Lower leg skin (tissue), 3 donors: ENCODE measurements around the gene SEC24C.

ENCODE experiments used
- CTCF ChIP-seq, 3 donors: fragments of 450-650 bp; IDR thresholded peaks; one replicate each; pipeline ENCODE4 v1.5.1; 2016; ENCODE audit warnings: antibody characterized with exemption in 3 of 3, mild to moderate bottlenecking in 3 of 3, moderate library complexity in 2 of 3
- POLR2A ChIP-seq, 2 donors: fragments of 450-650 bp; IDR thresholded peaks; one replicate each; pipeline ENCODE4 v1.6.1; 2016 to 2017; ENCODE audit warnings: antibody characterized with exemption in 2 of 2, mild to moderate bottlenecking in 1 of 2, moderate library complexity in 1 of 2

DNA sequence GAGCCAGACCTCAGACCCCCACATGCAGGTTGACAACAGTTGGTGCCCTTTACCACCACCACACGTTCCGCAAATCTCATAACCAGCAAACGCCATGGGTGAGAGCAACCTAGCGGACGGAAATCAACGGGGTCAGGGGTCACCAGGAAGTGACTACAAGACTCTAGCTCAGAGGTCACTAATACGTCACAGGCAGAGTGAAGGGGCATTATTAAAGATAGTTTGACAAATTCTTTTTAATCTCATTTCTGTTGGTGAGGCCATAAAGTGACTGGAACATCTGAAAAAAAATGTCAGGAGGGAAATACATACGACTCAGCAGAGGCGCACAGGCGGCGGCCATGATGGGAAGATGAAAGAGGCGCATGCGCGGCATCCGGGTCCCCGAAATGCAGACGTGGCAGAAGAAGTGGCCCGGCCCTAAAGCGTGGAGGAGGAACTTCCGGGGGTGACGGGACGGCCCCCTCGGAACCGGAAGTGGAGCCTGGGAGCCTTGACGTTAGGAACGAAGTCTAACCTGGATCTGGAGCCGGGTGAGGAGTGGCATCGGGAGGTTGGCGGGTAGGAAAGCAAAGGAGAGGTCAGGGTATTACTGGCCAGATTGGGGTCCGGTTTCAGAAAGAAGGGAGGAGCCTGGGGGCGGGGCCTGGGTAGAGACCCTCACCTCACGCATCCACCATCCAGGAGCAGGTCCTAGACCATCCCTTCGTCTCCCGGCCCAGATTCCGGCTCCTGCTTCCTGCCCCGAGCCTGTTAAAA is at the start of gene SEC24C:
- TF ChIP-seq CTCF (IDR thresholded peaks at IDR 0.05) (no peak), POLR2A (IDR thresholded peaks at IDR 0.05) (no peak)
